ENCODE data around the gene RASA4B. TPM values are rescaled to one million over a fixed set of nuclear protein-coding genes. Genes with fewer than 3 reads are reported as not detected.

Gene RASA4B
- total RNA-seq, 1 donor from 2014 or later, result 7.6 TPM

- Histone ChIP-seq H3K27me3 (ENCODE audit: control insufficient read depth, insufficient read depth, low read length) (no peaks in the 10 kb centered on the region), H3K36me3 (ENCODE audit: control insufficient read depth, insufficient read depth, low read length) (no peaks in the 10 kb centered on the region), H3K4me3 (ENCODE audit: low read depth, low read length) (no peak overlapping the region)
- no peak for TF ChIP-seq CTCF (IDR thresholded peaks at IDR 0.05; ENCODE audit: insufficient read depth, low read length, poor library complexity, severe bottlenecking)
- DNase-seq (ENCODE audit: low read depth), result no peak
Observed at GRCh38 chr7:102436118-102436517, 81.5 kb downstream of the RASA4B start.

GRCh38 chr7:102434039-102434486, 83.5 kb downstream of the RASA4B start:
- DNase-seq (ENCODE audit: low read depth), result no peak

GRCh38 chr7:102433219-102434038, 84.1 kb downstream of the RASA4B start, which contains the start of gene ORAI2:
Gene ORAI2, plus strand, starts transcription at chr7:102433575. Its CDS starts 5,382 bp downstream, at chr7:102438957.
- Histone ChIP-seq H3K27me3 (ENCODE audit: control insufficient read depth, insufficient read depth, low read length) (no peaks in the 10 kb centered on the region), H3K36me3 (ENCODE audit: control insufficient read depth, insufficient read depth, low read length) (no peaks in the 10 kb centered on the region), H3K4me3 (ENCODE audit: low read depth, low read length) (peak within 1 kb of the TSS; percentile 94)
- TF ChIP-seq CTCF (IDR thresholded peaks at IDR 0.05; ENCODE audit: insufficient read depth, low read length, poor library complexity, severe bottlenecking), result no peak
- DNase-seq (ENCODE audit: low read depth), result no peak

More at GRCh38 chr7:102434039-102434486, 83.5 kb downstream of the RASA4B start:
- H3K36me3 ChIP-seq (ENCODE audit: control insufficient read depth, insufficient read depth, low read length), result no peaks in the 10 kb centered on the region
- H3K4me3 ChIP-seq (ENCODE audit: low read depth, low read length), result peak overlapping the region; percentile 94
- no peak for TF ChIP-seq CTCF (IDR thresholded peaks at IDR 0.05; ENCODE audit: insufficient read depth, low read length, poor library complexity, severe bottlenecking)
- no peaks in the 10 kb centered on the region for H3K27me3 ChIP-seq (ENCODE audit: control insufficient read depth, insufficient read depth, low read length)

Other genes with a start within 250 kb of the RASA4B start
- gene SH2B2, start 230.9 kb downstream of the RASA4B start, total RNA-seq, result 10.0 and 11.4 TPM in 2 replicates
- not detected in 2 replicates for gene SPDYE6, start 161.3 kb downstream of the RASA4B start, total RNA-seq
- gene PRKRIP1, start 121.4 kb downstream of the RASA4B start, total RNA-seq, result 25.3 and 31.5 TPM in 2 replicates
- 47.2 and 56.2 TPM in 2 replicates for gene ORAI2, start 84.2 kb downstream of the RASA4B start, total RNA-seq
- gene ALKBH4, start 52.9 kb downstream of the RASA4B start, total RNA-seq, result 12.5 and 50.8 TPM in 2 replicates
- 22.9 and 38.0 TPM in 2 replicates for gene LRWD1, start 52.8 kb downstream of the RASA4B start, total RNA-seq
- gene POLR2J, start 38.9 kb downstream of the RASA4B start, total RNA-seq, result 36.2 and 47.6 TPM in 2 replicates
- gene UPK3BL2, start 25.9 kb upstream of the RASA4B start, total RNA-seq, result 2.1 and 4.3 TPM in 2 replicates
- gene SPDYE2, start 33.4 kb upstream of the RASA4B start, total RNA-seq, result not detected in 2 replicates
- 10.4 and 14.4 TPM in 2 replicates for gene POLR2J3, start 54.8 kb upstream of the RASA4B start, total RNA-seq
- gene RASA4, start 99.0 kb upstream of the RASA4B start, total RNA-seq, result 11.2 and 14.2 TPM in 2 replicates
- gene UPK3BL1, start 125.0 kb upstream of the RASA4B start, total RNA-seq, result 17.9 and 19.6 TPM in 2 replicates
- gene SPDYE2B, start 132.5 kb upstream of the RASA4B start, total RNA-seq, result not detected in 2 replicates
- 0.14 and 1.2 TPM in 2 replicates for gene POLR2J2, start 153.9 kb upstream of the RASA4B start, total RNA-seq
- 6.2 and 9.6 TPM in 2 replicates for gene FAM185A, start 231.2 kb upstream of the RASA4B start, total RNA-seq

Measured in kidney epithelial cell (primary cell).